Liver (tissue), 3 donors: Measurements from ENCODE around the gene JAZF1.

Source experiments
- NR2F2 ChIP-seq: IDR thresholded peaks from 2 replicates; pipeline ENCODE4 v1.6.1; 2016; ENCODE audit warnings: antibody characterized with exemption
- RAD21 ChIP-seq, 2 donors: IDR thresholded peaks; 2 replicates each; pipeline ENCODE4 v1.6.1; 2016; ENCODE audit warnings: antibody characterized with exemption in 2 of 2, mild to moderate bottlenecking in 2 of 2
- SP1 ChIP-seq: IDR thresholded peaks from 2 replicates; pipeline ENCODE4 v1.6.1; 2018; ENCODE audit warnings: antibody characterized with exemption, mild to moderate bottlenecking
- TAF1 ChIP-seq: conservative IDR thresholded peaks from 2 replicates; pipeline ENCODE4 v1.6.1; 2016; ENCODE audit warnings: antibody characterized with exemption, mild to moderate bottlenecking
- YY1 ChIP-seq: IDR thresholded peaks from 2 replicates; pipeline ENCODE4 v1.6.1; 2016; ENCODE audit warnings: antibody characterized with exemption, mild to moderate bottlenecking
- TF ChIP-seq, protein P1 (sequence below): fragments of 150-350 bp; IDR thresholded peaks from 2 replicates; pipeline ENCODE4 v1.5.1; 2017; ENCODE audit warnings: improper control_type of control experiment, low read depth, low read length; ENCODE audit not compliant: missing input control
- TF ChIP-seq, protein P2 (sequence below): IDR thresholded peaks from 2 replicates; pipeline ENCODE4 v1.6.1; 2016; ENCODE audit warnings: antibody characterized with exemption, mild to moderate bottlenecking
- TF ChIP-seq, protein P3 (sequence below): IDR thresholded peaks from 2 replicates; pipeline ENCODE4 v1.6.1; 2016; ENCODE audit warnings: antibody characterized with exemption
- donor health status: healthy.
- donor health status: healthy.

DNA sequence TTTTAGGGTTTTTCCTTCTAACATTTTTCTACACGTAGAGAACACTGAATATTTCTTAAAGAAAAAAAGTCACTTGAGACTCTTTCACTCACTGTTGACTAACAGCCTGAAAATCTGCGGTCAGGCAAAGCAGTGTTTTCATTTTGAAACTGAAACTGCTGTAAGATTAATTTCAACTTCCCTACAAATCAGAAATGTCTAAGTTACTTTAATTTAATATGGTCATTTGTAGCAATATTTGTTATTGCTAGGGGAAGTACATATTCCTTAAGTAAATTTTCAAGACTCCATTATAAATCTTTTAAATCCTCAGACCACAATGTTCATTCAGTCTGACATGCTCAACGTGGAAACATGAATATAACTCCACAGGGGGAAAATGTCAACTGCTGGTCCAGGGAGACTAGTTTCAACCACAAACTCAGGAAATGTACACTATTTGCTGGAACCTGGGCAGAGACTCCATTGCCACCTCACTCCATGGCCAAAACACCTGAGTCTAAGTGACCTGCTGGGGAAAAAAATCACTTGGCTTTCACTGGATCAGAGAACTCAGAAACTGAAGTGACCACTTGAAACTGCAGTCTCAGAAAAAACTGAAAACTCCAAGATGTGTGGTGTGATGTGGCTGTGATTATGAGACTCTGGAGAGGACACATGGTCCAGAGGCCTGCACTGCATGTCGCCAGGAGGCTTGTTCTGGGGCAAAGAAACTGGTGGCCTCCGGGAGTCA is 279.4 kb downstream of the JAZF1 start:
- TF ChIP-seq, protein P1, sequence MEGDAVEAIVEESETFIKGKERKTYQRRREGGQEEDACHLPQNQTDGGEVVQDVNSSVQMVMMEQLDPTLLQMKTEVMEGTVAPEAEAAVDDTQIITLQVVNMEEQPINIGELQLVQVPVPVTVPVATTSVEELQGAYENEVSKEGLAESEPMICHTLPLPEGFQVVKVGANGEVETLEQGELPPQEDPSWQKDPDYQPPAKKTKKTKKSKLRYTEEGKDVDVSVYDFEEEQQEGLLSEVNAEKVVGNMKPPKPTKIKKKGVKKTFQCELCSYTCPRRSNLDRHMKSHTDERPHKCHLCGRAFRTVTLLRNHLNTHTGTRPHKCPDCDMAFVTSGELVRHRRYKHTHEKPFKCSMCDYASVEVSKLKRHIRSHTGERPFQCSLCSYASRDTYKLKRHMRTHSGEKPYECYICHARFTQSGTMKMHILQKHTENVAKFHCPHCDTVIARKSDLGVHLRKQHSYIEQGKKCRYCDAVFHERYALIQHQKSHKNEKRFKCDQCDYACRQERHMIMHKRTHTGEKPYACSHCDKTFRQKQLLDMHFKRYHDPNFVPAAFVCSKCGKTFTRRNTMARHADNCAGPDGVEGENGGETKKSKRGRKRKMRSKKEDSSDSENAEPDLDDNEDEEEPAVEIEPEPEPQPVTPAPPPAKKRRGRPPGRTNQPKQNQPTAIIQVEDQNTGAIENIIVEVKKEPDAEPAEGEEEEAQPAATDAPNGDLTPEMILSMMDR, result no peak
- TF ChIP-seq SP1, result no peak
- no peak for TF ChIP-seq TAF1
- peak in 1 of 2 donors; percentile 3 for TF ChIP-seq RAD21 (IDR thresholded peaks at IDR 0.05)
- no peak for TF ChIP-seq NR2F2
- TF ChIP-seq, protein P2, sequence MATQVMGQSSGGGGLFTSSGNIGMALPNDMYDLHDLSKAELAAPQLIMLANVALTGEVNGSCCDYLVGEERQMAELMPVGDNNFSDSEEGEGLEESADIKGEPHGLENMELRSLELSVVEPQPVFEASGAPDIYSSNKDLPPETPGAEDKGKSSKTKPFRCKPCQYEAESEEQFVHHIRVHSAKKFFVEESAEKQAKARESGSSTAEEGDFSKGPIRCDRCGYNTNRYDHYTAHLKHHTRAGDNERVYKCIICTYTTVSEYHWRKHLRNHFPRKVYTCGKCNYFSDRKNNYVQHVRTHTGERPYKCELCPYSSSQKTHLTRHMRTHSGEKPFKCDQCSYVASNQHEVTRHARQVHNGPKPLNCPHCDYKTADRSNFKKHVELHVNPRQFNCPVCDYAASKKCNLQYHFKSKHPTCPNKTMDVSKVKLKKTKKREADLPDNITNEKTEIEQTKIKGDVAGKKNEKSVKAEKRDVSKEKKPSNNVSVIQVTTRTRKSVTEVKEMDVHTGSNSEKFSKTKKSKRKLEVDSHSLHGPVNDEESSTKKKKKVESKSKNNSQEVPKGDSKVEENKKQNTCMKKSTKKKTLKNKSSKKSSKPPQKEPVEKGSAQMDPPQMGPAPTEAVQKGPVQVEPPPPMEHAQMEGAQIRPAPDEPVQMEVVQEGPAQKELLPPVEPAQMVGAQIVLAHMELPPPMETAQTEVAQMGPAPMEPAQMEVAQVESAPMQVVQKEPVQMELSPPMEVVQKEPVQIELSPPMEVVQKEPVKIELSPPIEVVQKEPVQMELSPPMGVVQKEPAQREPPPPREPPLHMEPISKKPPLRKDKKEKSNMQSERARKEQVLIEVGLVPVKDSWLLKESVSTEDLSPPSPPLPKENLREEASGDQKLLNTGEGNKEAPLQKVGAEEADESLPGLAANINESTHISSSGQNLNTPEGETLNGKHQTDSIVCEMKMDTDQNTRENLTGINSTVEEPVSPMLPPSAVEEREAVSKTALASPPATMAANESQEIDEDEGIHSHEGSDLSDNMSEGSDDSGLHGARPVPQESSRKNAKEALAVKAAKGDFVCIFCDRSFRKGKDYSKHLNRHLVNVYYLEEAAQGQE, result no peak
- TF ChIP-seq YY1, result peak; percentile 64
- TF ChIP-seq, protein P3, sequence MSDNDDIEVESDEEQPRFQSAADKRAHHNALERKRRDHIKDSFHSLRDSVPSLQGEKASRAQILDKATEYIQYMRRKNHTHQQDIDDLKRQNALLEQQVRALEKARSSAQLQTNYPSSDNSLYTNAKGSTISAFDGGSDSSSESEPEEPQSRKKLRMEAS, result no peak
